ENCODE results near the gene RBM4B. TPM values are rescaled to one million over a fixed set of nuclear protein-coding genes. Genes with fewer than 3 reads are reported as not detected.

Gene RBM4B
- total and polyA plus RNA-seq, 2 of the 13 experiments (the other 11 are each of a cell fraction or from before 2014, with no cell fraction given) = 25.8 to 32.4 TPM

GRCh38 chr11:66637557-66638176, 40.0 kb downstream of the RBM4B start (continued):
- TF ChIP-seq NBN (conservative IDR thresholded peaks at IDR 0.05) = no peak
- TF ChIP-seq THRA (CRISPR knock-in tag; IDR thresholded peaks at IDR 0.05; ENCODE audit: borderline replicate concordance) = no peak
- TF ChIP-seq ZNF460 (CRISPR knock-in tag; IDR thresholded peaks at IDR 0.05; ENCODE audit: borderline replicate concordance) = no peak

GRCh38 chr11:66636411-66636810, 41.3 kb downstream of the RBM4B start:
- no peak overlapping the region for H2AFZ ChIP-seq (ENCODE audit: low read length)
- BruUV-seq (replicated peaks) = no TSS peak
- POLR2A ChIA-PET = interaction anchor here (1.1 to 10.0 kb wide), 3 partner anchors 15 to 44 kb away, joined by 3 to 211 read pairs (median 52); partner anchors contain the start of genes CCDC87, CCS, RBM14 and RBM4B
- TF ChIP-seq ZNF136 (CRISPR knock-in tag; IDR thresholded peaks at IDR 0.05; ENCODE audit: low read depth) (no peak), ZFP36L2 (CRISPR knock-in tag; IDR thresholded peaks at IDR 0.05) (no peak), TAF15 (IDR thresholded peaks at IDR 0.05; ENCODE audit: low read depth, low read length, poor library complexity, severe bottlenecking) (no peak), ZNF772 (CRISPR knock-in tag; IDR thresholded peaks at IDR 0.05) (no peak), NPAS2 (CRISPR knock-in tag; IDR thresholded peaks at IDR 0.05; ENCODE audit: borderline replicate concordance) (no peak), ZNF30 (CRISPR knock-in tag; IDR thresholded peaks at IDR 0.05) (no peak), ZNF891 (CRISPR knock-in tag; IDR thresholded peaks at IDR 0.05) (no peak), KMT2B (CRISPR knock-in tag; IDR thresholded peaks at IDR 0.05) (no peak), SALL2 (CRISPR knock-in tag; IDR thresholded peaks at IDR 0.05) (no peak), MXD1 (CRISPR knock-in tag; IDR thresholded peaks at IDR 0.05) (no peak), ARID3A (IDR thresholded peaks at IDR 0.05; ENCODE audit: low read depth, low read length) (no peak), THAP11 (CRISPR knock-in tag; IDR thresholded peaks at IDR 0.05) (no peak), CCDC6 (CRISPR knock-in tag; IDR thresholded peaks at IDR 0.05) (no peak), ZNF274 (CRISPR knock-in tag; IDR thresholded peaks at IDR 0.05) (no peak), PAX8 (CRISPR knock-in tag; IDR thresholded peaks at IDR 0.05; ENCODE audit: borderline replicate concordance) (no peak)
- TF ChIP-seq, protein P1, sequence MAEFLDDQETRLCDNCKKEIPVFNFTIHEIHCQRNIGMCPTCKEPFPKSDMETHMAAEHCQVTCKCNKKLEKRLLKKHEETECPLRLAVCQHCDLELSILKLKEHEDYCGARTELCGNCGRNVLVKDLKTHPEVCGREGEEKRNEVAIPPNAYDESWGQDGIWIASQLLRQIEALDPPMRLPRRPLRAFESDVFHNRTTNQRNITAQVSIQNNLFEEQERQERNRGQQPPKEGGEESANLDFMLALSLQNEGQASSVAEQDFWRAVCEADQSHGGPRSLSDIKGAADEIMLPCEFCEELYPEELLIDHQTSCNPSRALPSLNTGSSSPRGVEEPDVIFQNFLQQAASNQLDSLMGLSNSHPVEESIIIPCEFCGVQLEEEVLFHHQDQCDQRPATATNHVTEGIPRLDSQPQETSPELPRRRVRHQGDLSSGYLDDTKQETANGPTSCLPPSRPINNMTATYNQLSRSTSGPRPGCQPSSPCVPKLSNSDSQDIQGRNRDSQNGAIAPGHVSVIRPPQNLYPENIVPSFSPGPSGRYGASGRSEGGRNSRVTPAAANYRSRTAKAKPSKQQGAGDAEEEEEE (CRISPR knock-in tag; IDR thresholded peaks at IDR 0.05; ENCODE audit: borderline replicate concordance) = no peak

More at GRCh38 chr11:66636411-66636810, 41.3 kb downstream of the RBM4B start:
- Histone ChIP-seq H3K27ac (ENCODE audit: extremely low read length, insufficient read depth, low read length) (peak overlapping the region; percentile 19), H3K4me1 (ENCODE audit: insufficient read depth, low read length) (peaks cover 43% of the 10 kb centered on the region), H3K9ac (ENCODE audit: insufficient read depth, low read depth, low read length) (no peak overlapping the region), H3K9me3 (ENCODE audit: low read length) (no peaks in the 10 kb centered on the region), H3K27me3 (ENCODE audit: control insufficient read depth in 1 of 2, insufficient read depth in 2 of 2, low read length in 2 of 2) (no peaks in the 10 kb centered on the region; a peak in 1 of 5 replicates), H3K79me2 (ENCODE audit: insufficient read depth, low read length) (peaks cover 80% of the 10 kb centered on the region), H4K20me1 (ENCODE audit: insufficient read depth, low read length) (peaks cover 36% of the 10 kb centered on the region), H3K4me2 (ENCODE audit: low read depth, low read length) (no peak overlapping the region), H3K4me3 (replicated peaks in 1 of 3; ENCODE audit: insufficient read depth in 1 of 3, low read depth in 2 of 3, low read length in 3 of 3) (no peak overlapping the region), H3K36me3 (replicated peaks in 1 of 2; ENCODE audit: control insufficient read depth in 1 of 2, insufficient read depth in 2 of 2, low read length in 2 of 2) (peaks cover 3 to 11% of the 10 kb centered on the region in 2 experiments; a peak in 2 of 5 replicates)
- DNase-seq (ENCODE audit: low spot score) = no peak
- no peak for FAIRE-seq
- intact Hi-C loops (cut with micrococcal nuclease; ENCODE audit: unreplicated experiment) (no loop called here), in situ Hi-C loops (cut with HindIII; ENCODE audit: extremely low pct_ligation_motif_present, low pct_unique_long_range_greater_than_20kb) (no loop called here)
- ATAC-seq = no peak
- CTCF ChIA-PET (ENCODE audit: low intra/inter-chr PET ratio, low total read pairs) = no interaction called here
- whole genome bisulfite sequencing (ENCODE audit: low lambda C conversion rate) = 97% methylated on average over 3 of the region's 3 CpGs

All from HepG2 (cell line).